NCI-H1092 treated with DMSO at 0.1 percent for 48 hours (cell line): Measurements from ENCODE around the gene SYNGR1.

ENCODE experiments used
- DNase-seq: peaks from one replicate; lab custom pipeline; 2025; lab: John Stamatoyannopoulos, UW

The SYNGR1 gene

GRCh38 chr22:39431216-39431801 is 81.5 kb downstream of the SYNGR1 start:
- DNase-seq, result no peak

GRCh38 chr22:39431821-39432251 is 82.0 kb downstream of the SYNGR1 start:
- DNase-seq, result no peak

GRCh38 chr22:39432361-39432811 is 82.6 kb downstream of the SYNGR1 start:
- no peak for DNase-seq

- DNase-seq, result no peak
These were observed 83.9 kb downstream of the SYNGR1 start for GRCh38 chr22:39433476-39434242.

GRCh38 chr22:39434243-39434653 is 84.5 kb downstream of the SYNGR1 start:
- no peak for DNase-seq

- DNase-seq, result no peak
These were observed 84.9 kb downstream of the SYNGR1 start for GRCh38 chr22:39434721-39435120.
